Choroid plexus epithelial cell (primary cell): ENCODE measurements around the gene IP6K3.

Source experiments
- DNase-seq: peaks from one replicate; pipeline ENCODE4 v3.0.0-alpha.2; 2010; ENCODE audit warnings: low read depth
- H3K4me3 ChIP-seq: 2 replicates; pipeline ENCODE4 v1.5.1; 2011; ENCODE audit warnings: low read depth, mild to moderate bottlenecking, control low read depth, low read length, moderate library complexity
- TF ChIP-seq, protein P1 (sequence below): conservative IDR thresholded peaks from 2 replicates; pipeline ENCODE4 v1.5.1; 2011; ENCODE audit warnings: low read depth, mild to moderate bottlenecking, control low read depth, inconsistent platforms, low read length, moderate library complexity

IP6K3 gene

DNA sequence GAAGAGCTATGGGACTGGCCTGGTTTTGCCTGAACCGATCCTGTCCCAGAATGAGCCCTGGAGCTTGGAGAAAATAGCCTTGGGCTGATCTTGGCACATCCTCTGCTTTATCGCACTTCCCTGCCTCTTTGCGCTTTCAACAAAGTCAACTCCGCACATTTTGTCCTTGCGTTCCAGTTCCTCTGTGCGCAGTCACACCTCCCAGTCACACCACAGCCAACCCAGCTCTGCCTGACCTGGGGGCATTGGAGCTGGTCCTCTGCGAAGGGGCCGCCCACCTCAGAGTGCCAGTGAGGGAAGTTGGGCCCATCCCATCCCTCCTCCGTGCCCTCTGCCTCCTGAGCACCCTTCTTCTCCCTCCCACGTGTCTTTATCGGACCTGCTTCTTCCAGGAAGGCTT lies 18.3 kb downstream of the IP6K3 start:
- TF ChIP-seq, protein P1, sequence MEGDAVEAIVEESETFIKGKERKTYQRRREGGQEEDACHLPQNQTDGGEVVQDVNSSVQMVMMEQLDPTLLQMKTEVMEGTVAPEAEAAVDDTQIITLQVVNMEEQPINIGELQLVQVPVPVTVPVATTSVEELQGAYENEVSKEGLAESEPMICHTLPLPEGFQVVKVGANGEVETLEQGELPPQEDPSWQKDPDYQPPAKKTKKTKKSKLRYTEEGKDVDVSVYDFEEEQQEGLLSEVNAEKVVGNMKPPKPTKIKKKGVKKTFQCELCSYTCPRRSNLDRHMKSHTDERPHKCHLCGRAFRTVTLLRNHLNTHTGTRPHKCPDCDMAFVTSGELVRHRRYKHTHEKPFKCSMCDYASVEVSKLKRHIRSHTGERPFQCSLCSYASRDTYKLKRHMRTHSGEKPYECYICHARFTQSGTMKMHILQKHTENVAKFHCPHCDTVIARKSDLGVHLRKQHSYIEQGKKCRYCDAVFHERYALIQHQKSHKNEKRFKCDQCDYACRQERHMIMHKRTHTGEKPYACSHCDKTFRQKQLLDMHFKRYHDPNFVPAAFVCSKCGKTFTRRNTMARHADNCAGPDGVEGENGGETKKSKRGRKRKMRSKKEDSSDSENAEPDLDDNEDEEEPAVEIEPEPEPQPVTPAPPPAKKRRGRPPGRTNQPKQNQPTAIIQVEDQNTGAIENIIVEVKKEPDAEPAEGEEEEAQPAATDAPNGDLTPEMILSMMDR: no peak
- DNase-seq: no peak
- H3K4me3 ChIP-seq: no peak overlapping the region

DNA sequence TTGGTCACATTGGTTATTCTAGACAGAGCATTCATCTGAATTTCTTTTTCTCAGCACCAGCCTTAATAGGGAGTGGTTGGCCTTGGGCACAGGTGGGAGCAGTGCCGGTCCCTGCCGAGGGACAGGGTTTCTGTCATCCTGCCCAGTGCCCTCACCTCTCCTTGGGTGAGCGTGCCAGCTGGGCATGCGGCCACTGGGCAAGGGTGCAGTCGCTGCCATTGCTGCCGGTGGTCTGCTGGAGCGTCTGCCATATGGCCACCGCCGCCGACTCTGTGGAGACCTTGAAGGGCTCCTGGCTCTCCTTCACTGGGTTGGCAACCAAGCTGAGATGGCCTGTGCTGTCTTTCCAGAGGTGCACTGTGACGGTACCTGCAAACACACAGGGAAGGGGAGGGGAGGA lies 18.8 kb downstream of the IP6K3 start:
- TF ChIP-seq, protein P1: no peak
- DNase-seq: no peak
- no peak overlapping the region for H3K4me3 ChIP-seq

DNA sequence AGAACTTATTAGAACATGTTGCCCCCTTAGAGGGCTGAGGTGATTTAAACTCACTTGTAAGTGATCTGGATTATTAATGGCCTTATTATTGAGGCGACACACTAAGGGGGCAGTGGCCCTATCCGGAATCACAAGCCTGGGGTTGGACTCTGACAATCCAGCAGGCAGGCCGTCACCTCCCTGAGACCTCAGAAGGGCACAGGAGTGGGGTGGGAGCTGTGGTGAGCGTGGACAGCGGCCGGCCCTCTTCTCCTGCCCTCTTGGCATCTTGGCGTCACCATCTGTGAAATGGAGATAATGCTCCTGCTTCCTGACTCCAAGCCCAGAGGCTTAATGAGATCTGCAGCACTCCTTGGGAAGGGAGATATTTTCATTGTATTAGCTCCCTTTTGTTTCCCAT lies 19.6 kb downstream of the IP6K3 start:
- TF ChIP-seq, protein P1: no peak
- no peak overlapping the region for H3K4me3 ChIP-seq
- DNase-seq: no peak

GRCh38 chr6:33726696-33727095 lies 20.0 kb downstream of the IP6K3 start:
- DNase-seq: no peak
- no peak overlapping the region for H3K4me3 ChIP-seq
- TF ChIP-seq, protein P1: no peak

DNA sequence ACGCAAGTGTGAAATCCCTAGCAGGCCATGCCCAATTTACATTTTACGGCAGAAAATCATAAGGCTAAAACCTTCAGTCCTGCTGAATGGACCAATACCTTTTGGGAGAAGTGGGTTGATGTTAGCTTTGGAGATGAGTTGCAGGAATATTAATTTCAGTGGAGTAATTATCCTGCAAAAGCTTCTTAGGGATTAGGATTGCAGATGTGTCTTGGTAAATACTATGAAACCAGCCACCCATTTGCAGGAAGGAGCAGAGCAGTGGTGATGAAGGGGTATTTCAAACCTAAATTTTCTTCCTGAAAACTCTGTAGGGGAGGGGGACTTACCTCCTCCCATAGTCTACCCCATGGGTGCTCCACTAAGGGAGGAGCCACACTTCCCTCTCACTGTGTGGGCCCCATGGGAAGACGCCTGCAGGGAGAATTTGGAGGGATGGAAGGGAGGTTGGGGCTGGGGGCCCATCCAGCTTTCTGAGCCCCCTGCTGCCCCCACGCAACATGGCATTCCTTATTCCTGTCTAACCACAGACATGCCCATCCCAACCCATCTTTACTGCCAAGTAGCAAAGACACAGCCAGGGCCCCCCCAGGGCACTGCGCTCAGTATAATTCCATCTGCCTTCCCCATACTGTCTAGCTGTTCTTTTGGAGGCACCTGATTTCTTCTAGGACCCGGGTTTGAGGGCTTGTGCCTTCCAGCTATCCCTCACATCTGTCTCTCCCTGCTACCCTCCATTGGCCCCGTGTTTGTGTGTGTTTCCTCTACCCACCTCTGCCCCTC lies 20.6 kb downstream of the IP6K3 start:
- no peak for DNase-seq
- TF ChIP-seq, protein P1: no peak
- H3K4me3 ChIP-seq: no peak overlapping the region

DNA sequence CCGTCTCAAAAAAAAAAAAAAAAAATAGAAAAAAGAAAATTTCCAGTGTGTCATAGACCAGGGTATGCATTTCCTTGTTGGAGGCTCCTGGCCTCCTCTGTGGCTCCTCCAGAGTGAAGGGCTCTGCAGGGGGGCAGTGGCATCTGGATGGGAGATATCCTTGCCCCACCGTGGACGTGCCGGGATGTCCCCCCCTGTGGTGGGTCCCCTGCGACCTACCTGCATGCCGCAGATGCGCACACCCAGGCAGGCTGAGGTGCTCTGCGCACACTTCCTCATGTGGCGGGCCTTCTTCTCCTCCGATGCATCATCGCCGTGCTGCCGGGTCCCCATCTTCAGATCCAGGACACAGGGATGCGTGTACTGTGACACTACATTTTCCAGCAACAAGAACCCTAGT lies 21.5 kb downstream of the IP6K3 start:
- H3K4me3 ChIP-seq: no peak overlapping the region
- no peak for DNase-seq
- TF ChIP-seq, protein P1: no peak
